Kidney tubule cell (primary cell): Measurements from ENCODE around the gene ITIH4.

Experiments used
- DNase-seq: peaks from one replicate; pipeline ENCODE4 v3.0.0-alpha.2; 2018; ENCODE audit warnings: low spot score

The ITIH4 gene

DNA sequence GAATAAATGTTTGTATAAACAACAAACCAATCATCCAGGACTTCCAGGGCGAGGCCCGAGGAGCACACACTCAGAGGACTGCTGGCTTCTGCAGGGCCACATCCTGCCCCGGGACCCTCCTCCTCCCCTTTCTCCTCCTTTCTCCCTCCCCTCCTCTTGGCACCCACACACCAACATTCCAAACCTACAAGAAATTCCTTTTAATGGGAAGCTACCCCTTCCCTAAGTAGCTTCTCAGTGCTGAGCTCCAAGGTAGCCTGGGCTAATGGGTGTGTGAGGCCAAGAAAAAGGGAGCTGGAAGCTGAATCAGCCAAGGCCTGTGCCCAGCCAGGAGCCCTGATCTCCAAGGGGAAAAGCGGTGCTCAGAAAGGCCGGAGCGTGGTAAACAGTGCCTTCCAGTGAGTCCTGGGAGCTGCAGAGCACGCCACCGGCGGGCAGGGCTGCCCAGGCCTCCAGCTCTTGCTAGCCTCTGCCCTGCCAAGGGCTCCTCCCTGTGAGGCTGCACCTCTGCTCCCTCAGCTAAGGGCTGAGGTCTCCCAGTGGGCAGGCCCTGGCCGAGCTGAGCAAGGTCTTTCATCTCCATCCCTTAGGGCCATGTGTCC is 32.0 kb downstream of the ITIH4 start:
- DNase-seq = no peak

DNA sequence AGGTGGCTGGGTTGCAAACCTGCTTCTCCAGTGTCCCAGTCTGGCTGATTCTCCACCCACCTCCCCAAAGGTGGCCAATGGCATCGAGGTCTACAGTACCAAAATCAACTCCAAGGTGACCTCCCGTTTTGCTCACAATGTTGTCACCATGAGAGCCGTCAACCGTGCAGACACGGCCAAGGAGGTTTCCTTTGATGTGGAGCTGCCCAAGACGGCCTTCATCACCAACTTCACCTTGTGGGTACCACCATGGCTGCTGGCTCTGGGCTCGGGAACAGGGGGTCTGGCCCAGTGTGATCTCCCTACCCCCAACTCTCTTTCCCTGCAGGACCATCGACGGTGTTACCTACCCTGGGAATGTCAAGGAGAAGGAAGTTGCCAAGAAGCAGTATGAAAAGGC is 34.1 kb downstream of the ITIH4 start:
- DNase-seq = no peak

DNA sequence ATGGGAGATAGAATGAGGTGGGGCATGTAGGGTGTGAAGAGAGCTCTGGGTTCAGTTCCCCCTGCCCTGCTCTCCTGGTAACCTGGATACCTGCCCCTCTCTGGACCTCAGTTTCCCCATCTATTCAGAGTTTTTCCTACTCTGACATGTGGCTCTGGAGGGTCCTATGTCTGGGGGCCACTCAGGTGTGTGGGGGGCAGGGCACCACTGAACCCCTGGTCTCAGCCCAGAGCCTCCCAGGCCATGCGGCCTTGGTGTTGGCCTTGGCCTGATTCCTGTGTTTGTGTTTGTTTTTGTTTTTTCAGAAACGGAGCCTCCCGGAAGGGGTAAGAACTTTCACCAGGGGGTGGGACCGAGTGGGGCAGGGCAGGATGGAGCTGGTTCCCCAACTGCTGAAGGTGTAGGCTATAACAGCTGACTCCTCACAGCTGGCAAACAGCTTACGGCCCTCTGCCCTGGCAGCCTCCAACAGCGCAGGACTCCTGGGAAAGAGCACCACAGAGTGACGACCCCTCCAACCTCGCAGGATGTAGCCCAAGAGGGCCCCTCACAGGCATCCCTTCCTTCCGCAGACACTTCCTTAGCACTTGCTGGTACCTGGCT is 35.1 kb downstream of the ITIH4 start:
- no peak for DNase-seq

DNA sequence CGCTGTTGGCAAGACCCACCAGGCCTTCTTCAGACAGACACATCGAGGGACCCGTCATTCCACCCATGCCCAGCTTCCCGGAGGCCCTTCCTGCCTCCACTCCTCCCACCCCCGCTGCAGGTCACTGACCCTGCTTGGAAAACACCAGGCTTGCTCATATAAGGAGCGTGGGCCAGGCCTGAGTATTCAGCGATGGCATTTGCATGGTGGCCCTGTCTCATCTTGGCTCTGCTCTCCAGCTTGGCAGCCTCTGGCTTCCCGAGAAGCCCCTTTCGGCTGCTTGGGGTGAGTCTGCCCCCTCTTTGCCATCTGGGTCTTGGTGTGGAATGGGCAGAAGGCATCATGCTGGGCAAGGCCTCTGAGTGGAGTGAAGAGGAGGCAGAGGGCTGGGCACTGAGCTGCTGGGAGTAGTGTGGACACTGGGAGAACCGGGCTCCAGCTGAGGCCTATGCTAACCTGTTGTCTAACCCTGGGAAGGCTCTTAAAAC is 35.8 kb downstream of the ITIH4 start, which contains the start of gene ITIH3:
ITIH3 (plus strand) TSS at position 185 of the 488 bp plus-strand sequence; CDS start at position 193, 8 bp downstream.
- DNase-seq = no peak

DNA sequence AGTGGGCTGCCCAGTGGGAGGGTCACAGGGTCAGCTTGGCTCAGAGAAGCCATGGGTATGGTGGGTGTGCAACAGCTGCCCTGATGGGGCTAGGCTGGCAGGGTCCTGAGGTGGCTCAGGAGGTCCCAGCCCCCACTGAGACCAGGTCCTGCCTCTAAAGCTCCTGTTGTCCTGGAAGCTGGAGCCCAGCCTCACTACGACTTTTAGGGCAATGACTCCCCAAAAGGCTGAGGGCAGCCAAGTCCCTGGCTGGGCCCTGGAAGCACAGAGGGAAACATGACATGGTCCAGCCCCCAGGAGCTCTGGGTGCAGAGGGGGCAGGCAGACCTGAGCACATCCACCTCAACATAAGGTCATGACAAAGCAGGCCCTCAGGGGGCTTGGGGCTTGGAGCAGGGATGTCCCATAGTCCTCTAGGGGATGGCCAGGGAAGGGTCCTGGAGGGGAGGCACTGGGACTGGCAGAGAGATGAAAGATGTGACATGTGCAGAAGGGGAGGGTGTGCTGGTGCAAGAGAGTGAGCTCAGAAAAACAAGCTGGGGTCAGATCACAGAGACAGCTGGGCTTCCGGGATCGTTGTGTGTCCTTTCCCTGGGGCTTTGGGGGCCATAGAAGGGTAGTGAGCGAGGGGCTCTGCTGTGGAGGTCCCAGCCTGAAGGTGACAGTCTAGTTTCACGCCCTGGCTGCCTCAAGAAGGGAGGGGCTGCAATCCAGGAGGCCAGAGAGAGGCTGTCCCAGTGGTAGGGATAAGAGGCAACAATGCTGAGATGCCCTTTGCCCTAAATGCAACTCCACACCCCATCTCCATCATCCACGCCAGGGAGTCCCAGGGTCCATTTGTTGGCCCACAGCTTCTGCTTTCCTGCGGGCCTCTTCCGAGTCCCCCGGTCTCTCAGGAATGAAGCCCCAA is 36.5 kb downstream of the ITIH4 start:
- DNase-seq = no peak

DNA sequence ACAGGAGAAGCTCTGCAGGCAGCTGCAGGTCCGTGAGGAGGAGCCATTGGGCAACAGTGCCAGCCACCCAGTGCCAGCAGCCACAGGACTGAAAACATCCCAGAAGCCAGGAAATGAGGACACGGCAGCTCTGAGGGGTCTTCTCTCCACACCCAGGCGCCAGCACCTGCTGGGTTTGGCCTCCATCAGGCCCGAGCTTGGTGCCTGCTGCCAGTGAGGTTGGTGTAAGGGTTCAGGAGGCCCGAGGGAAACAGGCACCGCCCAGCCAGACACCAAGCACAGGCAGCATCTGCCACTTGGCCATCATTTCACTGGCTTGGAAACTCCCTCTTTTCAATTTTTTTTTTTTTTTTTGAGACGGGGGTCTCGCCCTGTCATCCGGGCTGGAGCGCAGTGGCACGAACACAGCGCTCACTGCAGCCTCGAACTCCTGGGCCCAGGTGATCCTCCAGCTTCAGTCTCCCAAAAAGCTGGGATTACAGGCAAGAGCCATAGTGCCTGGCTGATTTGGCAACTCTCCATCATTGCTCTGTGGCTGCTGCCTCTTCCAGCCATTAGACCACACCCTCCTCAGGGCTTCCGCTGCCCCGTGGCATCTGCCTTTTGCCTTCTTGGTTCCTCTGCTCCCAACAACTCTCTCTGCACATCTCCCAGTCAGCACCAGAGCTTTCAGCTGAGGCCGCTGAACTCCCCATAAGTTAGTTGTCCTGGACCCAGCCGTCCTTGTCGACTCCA is 37.3 kb downstream of the ITIH4 start:
- no peak for DNase-seq

DNA sequence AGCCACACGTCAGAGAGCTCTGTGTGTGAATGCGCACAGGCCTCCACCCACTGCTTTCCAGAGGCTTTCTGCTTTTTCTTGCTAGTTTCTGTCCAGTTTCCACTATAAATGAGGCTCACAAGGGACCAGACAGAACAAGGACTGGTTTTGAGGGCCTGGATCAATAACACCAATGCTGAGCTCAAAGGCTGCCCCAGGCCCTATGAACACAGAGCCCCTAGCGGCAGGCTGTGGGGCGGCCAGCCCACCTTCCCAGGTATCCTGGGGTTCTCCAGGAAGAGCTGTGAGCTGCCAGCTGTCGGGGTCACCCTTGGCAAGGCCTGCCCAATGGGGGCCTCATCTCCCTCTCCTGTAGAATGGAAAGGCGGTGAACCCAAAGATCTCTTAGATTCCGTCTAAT is 38.1 kb downstream of the ITIH4 start:
- no peak for DNase-seq

DNA sequence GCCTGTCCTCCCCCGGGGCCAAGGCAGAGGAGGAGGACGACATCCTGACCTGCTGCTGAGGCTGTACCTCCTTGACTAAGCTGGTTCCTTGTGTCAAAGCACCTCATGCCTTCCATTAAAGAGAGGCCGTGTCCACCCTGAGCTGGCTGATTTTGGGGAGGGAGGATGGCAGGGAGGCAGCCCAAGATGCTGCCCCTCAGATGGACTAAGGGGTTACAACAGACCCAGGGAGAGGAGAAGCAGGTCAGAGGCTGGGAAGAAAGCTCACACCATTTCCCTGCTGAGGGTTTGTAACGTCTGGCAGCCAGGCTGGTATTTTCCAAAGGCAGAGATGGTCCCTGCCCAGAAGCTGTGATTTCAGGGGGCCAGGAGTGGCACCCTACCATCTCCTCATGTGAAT is 38.5 kb downstream of the ITIH4 start:
- DNase-seq = no peak

DNA sequence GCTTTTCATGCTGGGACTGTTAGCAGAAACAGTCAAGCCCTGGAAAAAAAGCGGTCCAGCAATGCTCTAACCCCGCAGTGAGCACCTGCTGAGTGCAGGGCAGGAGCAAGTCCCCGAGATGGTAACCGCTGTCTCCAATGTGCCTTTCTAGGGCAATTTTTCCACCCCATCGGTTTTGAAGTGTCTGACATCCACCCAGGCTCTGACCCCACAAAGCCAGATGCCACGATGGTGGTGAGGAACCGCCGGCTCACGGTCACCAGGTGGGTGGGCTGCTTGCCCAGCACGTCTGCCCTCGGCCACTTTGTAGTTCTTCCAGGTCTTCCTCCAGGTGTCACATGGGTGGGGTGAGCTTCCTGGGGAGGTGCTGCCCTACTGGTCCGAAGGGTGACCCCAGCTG is 39.1 kb downstream of the ITIH4 start:
- no peak for DNase-seq

DNA sequence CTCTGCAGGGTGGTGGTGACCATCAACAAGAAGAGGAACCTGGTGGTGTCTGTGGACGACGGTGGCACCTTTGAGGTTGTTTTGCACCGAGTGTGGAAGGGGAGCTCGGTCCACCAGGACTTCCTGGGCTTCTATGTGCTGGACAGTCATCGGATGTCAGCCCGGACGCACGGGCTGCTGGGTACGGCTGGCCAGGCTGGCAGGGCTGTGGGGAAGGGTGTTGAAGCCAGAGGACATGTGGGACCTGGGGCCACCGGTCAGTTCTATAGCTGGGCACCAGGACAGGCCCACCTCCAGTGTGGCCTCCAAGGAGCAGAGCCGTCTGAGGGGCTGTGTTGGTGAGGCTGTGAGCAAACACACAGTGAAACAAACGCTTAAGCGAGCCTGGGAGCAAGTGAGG is 39.7 kb downstream of the ITIH4 start:
- DNase-seq = no peak

DNA sequence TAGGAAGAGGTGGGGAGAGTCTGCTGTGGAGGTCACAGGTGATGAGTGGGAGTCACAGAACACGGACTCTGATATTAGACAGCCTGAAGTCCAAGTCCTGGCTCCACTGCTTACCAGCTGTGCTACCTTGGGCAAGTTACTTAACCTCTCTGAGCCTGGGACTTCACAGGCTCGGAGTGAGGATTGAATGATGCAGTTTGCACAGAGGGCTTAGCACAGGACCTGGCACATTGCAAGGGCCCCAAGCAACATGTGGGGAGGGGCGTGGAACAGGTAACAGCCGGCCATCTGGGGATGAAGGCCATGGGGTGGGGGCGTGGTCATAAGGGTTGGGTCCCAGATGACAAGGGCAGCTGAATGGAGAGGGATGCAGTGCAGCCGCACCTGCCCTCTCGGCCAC is 40.1 kb downstream of the ITIH4 start:
- DNase-seq = no peak

DNA sequence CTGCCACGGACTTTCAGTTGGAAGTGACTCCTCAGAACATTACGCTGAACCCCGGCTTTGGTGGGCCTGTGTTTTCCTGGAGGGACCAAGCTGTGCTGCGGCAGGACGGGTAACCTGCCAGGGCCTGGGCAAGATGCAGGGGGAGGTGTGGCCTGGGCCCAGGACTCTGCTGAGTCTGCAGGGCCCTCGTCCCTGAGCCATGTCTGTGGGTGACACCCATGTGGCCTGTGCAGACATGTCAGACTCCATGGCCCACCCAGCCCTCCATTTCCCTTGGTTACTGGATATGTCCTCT is 40.8 kb downstream of the ITIH4 start:
- DNase-seq = no peak

DNA sequence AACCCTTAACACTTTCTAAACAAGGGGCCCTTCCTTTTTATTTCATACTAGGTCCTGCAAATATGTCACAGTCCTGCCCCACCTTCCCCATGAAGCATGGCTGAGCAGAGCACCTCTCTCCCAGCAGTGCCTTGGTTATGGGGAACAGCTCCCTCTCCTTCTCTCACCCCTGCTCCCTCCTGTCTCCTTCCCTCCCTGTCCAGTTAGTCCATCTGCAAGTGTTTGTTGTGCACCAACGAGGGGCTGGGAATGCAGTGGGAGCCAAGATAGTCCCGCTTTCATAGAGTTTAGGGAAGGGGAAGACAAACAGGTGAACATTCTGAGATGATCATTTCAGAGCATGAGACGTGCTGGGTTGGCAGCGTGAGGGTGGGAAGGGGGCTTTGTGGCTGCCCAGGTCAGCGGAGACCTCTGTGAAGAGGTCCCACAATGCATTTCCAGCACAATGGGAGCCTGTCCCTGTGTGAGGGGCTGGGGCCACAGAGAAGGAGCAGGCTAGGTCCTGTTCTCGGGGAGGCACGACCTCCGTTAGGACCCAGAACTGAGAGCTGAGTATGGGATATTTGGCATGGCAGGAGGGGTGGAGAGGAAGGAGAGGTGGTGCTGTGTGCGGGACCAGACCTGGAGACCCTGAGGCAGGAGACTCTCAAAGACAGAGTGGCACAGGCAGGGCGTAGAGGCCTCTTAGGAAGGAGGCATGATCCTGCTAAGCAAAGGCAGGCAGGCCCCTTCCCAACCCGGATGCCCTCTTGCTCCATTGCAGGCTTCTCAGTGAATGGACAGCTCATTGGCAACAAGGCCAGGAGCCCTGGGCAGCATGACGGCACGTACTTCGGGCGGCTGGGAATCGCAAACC is 41.4 kb downstream of the ITIH4 start:
- no peak for DNase-seq

DNA sequence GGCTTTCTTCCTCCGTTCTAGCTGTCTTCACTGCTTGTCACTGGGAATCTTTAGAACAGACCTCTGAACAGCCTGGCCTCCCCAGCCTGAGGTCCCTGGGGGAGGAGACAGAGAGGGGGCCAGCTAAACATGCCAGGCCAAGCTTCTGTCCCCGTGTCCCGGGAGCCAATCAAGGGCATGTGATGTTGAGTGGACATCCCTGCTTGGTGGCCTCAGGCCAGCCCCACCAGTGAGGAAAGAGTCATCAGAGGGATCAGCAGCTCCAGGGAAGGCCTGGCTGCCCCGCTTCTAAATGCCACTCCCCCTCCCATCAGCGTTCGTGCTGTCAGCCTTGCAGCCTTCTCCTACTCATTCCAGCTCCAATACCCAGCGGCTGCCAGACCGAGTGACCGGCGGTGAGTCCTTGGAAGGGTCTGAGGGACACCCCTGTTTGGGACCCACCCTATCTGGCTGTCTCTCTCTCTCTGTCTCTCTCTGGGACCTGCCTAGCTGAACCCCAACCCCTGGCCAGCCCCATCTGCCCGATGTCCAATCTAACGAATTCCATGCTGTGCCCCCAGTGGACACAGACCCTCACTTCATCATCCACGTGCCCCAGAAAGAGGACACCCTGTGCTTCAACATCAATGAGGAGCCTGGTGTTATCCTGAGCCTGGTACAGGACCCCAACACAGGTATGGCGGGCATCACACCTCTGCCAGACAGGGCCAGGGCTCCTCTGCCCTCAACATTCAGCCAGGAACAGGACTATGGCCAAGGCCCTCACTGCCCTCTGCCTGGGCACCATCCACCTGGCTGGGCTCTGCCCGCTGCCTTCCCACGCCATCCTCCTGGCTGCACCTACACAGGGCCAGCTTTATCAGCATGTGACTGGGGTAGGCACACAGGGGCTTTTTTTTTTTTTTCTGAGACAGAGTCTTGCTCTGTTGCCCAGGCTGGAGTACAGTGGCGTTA is 42.5 kb downstream of the ITIH4 start:
- DNase-seq = no peak

DNA sequence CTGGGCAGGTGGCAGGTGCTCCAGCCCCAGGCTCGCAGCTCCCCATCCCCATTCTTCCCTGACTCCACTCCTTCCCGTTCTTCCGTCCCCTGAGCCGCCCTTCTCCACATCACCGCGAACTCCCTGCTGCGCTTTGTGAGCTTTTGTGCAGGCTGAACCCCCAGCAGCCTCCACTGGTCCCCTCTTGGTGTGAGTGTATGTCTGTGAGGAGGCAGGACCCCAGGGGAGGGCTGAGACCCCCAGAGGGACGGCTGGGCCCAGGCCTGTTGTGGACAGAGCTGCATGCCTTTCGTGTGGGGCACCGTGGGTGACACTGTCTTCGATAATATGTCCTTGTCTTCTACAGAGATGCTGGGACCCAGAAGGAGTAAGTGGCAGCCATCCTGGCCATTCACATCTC is 43.2 kb downstream of the ITIH4 start:
- no peak for DNase-seq

DNA sequence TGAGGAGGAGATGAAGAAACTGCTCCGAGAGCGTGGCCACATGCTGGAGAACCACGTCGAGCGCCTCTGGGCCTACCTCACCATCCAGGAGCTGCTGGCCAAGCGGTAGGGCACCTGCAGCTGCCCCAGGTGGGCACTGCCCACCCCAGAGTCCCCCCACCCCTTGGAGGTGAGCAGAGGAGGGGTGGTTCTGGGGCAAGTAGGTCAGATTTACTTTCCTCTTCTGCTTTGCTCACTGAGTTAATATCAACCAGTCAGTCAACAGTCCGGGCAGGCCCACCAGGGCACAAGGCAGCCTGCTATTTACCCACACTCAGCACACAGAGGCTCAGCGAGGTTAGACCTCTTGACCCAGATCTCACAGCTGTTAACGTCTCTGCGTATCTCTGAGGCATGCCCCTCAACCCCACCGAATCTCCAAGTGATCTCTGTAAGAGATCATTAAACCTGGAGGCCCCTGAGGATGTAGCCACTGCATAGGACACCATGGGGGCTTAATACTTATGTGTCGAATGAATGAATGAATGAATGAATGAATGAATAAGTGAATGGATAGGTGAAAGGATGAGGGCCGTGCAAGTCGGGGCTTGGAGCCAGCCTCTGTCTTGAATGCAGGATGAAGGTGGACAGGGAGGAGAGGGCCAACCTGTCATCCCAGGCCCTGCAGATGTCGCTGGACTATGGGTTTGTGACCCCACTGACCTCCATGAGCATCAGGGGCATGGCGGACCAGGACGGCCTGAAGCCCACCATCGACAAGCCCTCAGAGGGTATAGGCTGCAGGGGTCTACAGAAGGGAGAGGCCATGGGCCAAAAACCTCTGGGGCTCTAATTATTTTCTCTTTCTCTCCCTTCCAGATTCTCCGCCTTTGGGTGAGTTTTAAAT is 43.9 kb downstream of the ITIH4 start:
- no peak for DNase-seq

DNA sequence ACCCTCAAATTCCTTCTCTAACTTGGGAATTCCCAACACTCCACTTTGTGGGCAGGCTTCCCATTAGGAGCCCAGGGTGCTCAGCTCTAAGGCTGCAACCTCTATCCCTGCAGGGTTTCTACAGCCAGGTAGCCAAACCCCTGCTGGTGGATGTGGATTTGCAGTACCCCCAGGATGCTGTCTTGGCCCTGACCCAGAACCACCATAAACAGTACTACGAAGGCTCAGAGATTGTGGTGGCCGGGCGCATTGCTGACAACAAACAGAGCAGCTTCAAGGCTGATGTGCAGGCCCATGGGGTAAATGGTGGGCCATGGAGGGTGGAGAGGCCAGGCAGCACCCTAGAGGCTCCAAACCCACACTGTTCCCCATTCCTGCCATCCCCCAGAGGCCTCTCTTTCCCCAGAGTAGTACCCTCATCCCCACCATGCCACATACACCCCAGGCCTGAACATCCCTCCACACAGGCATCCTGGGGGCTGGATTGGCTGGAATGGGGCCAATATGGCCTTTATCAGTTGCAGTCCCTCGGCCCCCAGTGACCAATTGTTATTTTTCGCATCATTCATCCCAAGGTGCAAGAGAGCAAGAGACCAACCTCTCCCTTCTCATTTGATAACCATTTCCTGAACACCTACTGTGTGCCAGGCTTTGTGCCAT is 45.4 kb downstream of the ITIH4 start:
- DNase-seq = no peak

DNA sequence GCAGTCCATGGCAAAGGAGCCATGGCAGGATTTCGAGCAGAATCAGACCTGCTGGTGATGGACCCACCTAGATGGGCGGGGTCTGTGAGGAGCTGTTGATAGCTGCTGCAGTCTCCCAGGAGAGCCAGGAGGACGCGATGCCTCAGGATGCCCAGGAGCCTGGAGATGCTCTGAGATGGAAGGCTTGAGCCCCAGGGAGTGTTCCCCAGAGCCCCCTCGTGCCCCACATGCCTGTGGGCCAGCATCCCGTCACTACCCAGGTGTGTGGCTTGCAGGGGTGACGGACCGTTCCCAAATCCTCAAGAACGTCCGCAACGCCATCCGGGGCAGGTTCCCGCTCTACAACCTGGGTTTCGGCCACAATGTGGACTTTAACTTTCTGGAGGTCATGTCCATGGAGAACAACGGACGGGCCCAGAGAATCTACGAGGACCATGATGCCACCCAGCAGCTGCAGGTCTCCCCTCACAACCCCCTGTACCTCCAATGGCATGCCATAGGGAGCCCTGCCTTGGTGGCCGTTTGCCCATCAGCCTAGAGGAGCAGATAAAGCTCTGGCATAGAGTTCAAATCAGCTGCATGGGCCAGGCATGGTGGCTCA is 46.4 kb downstream of the ITIH4 start:
- no peak for DNase-seq

DNA sequence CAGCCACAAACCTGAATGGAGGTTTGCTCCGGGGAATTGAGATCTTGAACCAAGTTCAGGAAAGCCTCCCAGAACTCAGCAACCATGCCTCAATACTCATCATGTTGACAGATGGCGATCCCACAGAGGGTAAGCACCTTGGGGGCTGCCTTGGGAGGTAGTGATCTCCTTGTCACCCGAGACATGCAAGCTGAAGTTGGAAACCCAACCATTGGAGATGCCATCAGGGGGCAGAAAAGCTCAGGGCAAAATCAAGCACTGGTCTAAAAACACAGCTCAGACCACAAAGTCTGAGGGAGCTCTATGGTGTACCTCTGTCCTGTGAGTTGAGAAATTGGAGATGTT is 47.3 kb downstream of the ITIH4 start:
- no peak for DNase-seq
